ENCODE results near the gene ADRB1.

Gene ADRB1

DNA sequence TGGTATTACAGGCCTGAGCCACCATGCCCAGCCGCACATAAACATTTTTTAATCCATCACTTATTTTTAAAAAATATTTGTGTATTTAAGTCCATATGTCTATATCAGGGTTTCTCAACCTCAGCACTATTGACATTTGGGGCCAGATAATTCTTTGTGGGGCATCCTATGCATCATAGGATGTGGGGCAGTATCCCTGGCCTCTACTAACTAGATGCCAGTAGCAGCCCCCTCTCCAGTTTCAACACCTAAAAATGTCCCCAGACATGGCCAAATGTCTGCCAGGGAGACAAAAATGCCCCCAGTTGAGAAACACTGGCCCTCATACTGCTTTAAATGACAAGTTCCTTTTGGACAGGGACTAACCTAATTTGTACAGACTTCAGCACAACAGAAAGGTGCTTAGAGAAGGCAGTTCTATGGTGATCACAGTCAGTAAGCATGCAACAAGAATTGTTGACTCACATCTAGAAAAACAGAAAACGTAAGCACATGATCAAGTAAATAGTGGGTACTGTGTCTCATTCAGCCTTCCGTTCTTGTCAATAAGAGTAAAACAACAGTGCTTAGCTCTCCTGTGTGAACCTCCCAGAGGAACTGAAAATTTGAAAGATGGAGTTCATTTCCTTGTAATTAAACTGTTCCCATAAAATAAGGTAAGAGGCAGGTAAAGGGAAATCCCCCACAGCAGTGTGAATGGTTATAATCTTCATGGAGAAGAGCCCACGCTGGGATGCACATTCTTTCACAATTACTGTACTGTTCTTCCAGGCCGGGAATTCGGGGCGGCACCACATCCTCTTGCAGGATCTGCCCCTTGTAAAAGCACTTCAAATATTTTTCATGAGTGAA lies 17.3 kb upstream of the ADRB1 start:
- no peak for DNase-seq

DNA sequence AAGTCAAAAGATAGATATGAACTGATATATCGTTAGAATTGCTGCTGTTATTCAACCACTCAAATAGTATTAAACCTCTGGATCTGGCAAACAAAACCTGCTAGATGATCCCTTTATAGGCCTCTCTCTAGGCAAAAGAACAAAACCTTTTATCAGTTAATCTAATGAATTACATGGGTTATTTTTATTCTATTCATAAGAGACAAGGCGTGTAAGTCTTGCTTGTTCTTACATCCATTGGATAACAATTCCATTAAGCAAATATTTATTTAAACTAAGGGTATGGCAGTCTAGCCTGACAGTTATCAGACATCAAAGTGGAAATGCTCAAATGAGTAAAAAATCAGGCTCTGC lies 16.6 kb upstream of the ADRB1 start:
- no peak for DNase-seq

DNA sequence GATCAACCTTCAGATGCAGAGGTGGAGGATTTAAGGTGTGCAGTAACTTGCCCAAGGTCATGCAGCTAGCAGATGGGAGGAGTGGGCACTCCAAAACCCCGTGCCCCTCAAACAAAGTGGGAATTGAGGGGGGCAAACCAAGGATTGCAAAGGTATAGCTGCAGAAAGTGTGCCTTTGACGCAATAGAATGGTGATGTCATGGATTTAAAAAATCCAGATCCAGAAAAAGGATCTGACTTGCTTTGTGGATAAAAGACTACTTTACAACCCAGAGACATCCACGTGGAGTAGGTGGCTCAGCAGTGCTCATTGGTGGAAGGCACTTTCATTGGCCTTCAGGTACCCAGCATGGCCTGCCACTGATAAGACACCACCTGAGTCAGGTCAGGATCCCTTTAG lies 15.7 kb upstream of the ADRB1 start:
- no peak for DNase-seq

DNA sequence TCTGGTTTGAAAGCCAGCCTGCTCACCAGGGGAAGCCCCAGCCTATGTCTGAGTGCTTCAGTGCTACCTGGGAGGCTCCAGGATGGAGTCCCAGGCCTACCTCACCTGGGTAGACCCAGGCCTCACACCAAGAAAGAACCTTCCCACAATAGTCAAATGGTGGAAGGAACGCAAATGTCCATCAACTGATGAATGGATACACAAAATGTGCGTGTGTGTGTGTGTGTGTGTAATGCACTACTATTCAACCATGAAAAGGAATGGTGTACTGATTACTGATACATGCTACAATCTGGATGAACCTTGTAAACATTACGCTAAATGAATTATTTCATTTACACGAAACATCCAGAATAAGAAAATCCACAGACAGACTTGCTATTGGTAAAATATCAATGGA lies 15.2 kb upstream of the ADRB1 start:
- no peak for DNase-seq

DNA sequence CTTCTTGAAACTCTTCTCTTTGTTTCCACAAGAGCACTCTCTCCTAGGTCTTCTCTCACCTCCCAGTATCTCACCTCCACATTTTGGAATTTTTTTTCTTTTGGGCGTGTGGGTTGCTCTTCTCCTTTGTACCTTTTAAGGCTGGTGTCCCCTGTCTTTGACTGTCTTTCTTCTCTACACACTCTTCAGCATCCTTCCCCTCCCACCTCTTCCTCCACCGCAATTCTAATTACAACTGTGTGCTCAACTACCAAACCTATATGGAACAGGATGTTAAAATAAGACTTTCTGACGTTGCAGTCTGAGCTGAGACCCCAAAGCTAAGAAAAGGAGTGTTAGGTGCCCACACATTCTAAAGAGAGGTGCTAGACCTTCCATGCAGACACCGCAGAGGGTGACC lies 14.0 kb upstream of the ADRB1 start:
- DNase-seq, result no peak

DNA sequence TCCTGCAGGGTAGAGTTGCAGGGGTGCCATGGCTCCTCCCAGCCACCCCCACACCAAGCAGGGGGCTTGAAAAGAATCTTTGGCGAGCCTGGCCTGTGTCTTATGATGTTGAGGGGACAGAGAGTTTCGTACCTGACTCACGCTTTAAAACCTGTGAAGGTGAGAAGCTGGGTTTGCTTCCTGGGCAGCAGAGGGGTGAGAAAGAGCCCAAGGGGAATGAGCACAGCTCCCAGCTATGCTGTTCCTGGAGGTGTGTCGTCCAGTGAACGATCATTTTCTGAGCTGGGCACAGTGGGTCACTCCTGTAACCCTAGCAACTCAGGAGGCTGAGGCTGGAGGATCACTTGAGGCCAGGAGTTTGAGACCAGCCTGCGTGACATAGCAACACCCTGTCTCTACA lies 13.5 kb upstream of the ADRB1 start:
- DNase-seq, result no peak

DNA sequence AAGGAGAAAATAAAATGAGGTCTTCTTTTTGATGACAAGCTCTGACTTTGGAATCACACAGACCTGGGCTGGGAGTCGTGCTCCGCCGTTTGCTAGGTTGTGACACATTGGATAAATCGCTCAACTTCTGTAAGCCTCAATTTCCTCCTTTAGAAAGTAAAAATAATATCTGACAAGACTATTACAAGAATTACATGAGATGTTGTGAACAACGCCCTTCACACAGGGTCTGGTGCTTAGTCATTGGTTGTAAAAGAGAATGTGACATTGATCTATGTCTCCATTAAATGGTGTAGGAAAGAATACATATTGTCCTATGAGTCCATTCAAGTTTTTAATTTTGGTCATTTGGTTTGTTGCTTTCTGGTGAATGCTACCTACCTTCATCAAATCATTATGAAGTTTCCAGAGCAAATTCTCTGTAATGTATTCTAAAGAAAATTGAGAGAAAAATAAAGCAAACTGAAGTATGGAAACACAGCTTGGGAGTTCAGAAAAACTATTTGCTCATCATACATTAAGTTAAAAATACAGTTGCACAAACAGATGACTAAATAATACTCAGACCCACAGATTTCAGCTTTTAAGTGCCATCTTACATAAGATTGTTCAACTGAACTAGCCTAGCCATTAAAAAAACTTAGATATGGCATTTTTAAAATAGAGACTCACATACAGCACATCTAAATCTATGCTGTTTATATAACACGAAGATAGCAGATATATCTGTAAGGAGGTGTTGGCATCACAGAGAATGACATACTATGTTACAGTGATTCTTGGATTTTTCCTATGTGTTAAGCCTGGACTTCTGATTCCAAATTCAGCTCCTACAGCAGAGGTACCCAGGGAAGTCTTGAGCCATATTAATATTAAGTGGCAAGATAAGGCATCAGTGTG lies 12.3 kb upstream of the ADRB1 start:
- DNase-seq, result no peak

DNA sequence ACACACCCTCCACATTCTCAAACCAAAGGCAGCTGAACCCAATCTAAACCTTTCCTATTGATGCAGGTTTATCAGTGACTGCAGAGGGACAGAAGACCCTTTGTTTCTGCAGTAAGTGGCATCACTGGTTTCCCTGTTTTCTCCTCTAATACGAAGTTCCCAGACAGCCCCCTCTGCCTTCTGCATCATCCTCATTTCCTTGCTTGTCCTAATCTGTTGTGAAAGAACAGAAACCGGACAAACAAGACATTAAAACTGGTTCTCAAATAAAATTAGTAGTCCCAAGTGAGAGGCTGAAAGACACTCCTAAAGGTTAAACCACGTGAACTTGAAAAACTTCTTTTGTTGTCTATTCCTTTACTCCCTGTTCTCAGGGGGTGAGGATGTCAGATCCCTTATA lies 10.1 kb upstream of the ADRB1 start:
- DNase-seq, result no peak

DNA sequence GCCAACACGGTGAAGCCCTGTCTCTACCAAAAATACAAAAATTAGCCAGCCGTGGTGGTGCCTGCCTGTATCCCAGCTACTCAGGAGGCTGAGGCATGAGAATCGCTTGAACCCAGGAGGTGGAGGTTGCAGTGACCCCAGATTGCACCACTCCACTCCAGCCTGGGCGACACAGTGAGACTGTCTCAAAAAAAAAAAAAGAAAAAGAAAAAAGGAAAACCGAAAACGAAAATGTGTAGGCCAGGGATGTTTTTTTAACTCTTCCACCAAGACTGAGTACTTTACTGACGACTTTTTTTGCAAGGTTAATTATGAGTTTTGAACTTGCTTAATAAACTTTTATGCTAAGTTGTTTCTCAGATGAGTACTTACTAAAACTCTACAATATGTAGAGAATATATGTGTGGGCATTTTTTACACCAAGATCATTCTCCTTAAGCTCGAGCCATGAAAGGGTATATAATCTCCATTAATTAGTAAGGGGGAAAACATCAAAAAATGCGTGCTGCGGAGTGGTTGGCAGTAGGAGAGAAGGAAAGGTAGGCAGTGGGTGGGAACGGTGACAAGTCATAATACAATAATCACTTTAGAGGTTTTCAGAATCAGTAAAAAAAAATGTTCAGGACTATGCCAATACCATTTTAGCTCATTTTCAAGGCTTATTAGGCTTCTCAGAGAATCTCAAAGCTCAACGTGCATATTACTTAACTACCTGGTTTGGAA lies 8.6 kb upstream of the ADRB1 start:
- DNase-seq, result no peak

DNA sequence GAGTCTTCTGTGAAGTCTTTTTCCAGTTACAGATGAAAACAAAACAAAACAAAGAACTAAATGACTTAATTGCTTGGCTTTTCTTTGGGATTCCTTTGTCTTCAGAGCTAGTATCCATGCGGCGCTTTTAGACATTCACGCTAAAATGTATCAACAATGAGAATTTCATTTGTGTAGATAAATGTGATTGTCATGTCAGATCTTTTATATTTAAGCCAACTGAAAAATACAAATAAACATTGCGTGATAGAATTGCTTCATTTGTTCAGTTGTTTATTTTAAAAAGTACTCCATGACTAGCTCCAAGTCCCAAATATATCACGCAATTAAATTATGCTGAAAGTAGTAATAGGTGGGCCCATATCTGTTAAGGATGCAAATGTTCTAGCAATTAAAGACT lies 7.9 kb upstream of the ADRB1 start:
- DNase-seq, result no peak

DNA sequence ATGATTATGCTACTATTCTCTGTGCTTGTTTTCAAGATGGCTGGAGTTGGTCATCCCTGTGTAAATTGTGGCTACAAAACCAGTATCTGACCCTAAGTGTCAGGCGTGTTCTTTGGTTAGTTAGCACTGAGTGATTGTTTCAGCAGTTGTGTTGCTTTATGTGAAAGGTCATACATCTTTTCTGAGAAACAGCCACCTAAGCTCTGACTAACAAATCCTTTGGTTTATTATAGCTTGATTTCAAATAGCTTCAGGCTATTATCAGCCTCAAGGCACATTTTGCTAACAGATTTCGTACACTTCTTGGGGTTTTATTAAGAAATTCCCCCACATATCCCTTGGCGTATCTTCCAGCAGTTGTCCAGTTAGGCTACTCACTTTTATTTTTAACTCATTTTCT lies 4.8 kb upstream of the ADRB1 start:
- DNase-seq, result no peak

DNA sequence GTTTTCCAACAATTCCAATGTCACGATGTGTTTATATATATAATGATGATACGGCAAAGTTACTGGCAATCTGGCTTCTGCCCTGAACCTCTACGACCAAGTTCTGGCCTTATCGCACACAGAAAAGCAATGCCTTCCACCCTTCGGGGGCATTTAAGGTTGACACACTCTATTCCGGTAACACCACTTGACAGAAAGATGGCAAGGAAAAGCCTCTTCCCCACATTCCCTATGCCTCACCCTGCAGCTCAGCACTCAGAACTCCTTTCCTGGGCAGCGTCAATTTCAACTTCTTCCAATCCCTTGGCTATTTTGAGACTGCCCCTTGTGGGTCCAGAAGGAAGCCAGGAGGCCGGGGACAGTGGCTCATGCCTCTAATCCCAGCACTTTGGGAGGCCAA lies 2.5 kb upstream of the ADRB1 start:
- DNase-seq, result no peak

DNA sequence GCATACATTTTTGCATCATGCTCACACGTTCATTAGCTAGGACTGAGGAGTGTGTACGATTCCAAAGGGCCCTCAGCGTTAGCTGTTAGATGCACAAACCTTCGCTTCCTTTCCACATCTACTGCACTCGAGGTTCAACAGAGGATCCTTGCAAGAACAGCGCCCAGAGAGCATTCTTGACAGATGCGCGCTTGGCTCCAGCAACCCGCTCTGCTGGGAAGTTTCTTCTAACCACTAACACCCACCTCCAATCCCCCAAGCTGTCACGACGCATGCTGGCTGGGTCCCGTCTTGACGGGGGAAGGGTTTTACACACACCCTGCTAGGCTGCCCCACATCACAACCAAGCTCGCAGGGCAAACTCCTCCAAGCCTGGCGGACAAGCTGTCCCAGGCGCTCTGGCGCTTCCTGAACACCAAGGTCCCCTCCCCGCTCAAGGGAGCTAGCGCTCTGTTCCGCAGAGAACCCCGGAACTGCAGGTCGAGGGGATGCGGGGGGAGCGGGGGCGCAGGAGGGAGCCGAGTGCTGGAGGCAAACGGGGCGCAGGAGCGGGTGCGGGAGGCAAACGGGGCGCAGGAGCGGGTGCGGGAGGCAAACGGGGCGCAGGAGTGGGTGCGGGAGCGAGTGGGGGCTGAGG lies 653 bp upstream of the ADRB1 start:
- DNase-seq, result peak in 1 of 2 donors; percentile 44

DNA sequence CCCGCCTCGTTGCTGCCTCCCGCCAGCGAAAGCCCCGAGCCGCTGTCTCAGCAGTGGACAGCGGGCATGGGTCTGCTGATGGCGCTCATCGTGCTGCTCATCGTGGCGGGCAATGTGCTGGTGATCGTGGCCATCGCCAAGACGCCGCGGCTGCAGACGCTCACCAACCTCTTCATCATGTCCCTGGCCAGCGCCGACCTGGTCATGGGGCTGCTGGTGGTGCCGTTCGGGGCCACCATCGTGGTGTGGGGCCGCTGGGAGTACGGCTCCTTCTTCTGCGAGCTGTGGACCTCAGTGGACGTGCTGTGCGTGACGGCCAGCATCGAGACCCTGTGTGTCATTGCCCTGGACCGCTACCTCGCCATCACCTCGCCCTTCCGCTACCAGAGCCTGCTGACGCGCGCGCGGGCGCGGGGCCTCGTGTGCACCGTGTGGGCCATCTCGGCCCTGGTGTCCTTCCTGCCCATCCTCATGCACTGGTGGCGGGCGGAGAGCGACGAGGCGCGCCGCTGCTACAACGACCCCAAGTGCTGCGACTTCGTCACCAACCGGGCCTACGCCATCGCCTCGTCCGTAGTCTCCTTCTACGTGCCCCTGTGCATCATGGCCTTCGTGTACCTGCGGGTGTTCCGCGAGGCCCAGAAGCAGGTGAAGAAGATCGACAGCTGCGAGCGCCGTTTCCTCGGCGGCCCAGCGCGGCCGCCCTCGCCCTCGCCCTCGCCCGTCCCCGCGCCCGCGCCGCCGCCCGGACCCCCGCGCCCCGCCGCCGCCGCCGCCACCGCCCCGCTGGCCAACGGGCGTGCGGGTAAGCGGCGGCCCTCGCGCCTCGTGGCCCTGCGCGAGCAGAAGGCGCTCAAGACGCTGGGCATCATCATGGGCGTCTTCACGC lies 825 bp downstream of the ADRB1 start:
- DNase-seq, result no peak

DNA sequence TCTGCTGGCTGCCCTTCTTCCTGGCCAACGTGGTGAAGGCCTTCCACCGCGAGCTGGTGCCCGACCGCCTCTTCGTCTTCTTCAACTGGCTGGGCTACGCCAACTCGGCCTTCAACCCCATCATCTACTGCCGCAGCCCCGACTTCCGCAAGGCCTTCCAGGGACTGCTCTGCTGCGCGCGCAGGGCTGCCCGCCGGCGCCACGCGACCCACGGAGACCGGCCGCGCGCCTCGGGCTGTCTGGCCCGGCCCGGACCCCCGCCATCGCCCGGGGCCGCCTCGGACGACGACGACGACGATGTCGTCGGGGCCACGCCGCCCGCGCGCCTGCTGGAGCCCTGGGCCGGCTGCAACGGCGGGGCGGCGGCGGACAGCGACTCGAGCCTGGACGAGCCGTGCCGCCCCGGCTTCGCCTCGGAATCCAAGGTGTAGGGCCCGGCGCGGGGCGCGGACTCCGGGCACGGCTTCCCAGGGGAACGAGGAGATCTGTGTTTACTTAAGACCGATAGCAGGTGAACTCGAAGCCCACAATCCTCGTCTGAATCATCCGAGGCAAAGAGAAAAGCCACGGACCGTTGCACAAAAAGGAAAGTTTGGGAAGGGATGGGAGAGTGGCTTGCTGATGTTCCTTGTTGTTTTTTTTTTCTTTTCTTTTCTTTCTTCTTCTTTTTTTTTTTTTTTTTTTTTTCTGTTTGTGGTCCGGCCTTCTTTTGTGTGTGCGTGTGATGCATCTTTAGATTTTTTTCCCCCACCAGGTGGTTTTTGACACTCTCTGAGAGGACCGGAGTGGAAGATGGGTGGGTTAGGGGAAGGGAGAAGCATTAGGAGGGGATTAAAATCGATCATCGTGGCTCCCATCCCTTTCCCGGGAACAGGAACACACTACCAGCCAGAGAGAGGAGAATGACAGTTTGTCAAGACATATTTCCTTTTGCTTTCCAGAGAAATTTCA lies 1.7 kb downstream of the ADRB1 start:
- peak in 1 of 2 donors; percentile 53 for DNase-seq

DNA sequence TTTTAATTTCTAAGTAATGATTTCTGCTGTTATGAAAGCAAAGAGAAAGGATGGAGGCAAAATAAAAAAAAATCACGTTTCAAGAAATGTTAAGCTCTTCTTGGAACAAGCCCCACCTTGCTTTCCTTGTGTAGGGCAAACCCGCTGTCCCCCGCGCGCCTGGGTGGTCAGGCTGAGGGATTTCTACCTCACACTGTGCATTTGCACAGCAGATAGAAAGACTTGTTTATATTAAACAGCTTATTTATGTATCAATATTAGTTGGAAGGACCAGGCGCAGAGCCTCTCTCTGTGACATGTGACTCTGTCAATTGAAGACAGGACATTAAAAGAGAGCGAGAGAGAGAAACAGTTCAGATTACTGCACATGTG lies 2.4 kb downstream of the ADRB1 start:
- DNase-seq, result no peak

DNA sequence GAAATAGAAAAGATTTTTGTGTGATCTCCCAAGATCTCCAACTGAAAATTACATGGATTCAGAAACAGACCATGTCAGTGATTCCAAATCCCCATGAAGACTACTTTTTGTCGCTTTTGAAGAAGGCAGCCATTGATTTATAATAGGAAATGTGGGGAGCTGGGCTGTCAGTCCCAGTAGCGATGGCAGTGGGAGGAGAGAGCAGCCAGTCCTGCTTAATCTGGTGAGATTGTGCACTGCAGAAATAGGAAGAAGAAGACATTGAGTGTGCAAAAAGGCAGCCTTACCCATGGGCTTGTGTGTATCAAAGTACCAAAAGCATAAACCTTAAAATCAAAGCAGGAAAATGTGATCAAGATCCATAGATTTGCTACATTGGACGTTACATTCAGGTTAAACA lies 4.8 kb downstream of the ADRB1 start:
- no peak for DNase-seq

DNA sequence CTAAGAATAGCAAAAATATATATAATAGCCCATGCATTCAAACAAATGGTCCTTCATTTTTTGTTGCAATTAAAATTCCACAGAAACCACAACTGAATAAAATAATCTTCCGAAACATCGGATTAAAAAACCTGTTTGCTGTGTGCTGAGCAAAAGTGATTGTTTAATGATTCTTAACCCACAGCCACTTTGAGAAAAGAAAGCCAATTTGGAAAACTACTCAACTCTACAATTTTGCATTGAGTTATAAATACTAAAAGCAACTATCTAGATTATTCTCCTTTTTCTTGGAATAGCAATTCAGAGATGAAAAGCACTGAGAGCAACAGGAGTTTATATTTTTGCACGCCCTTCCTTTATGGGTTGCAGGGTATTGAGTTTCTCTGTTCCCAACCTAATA lies 8.0 kb downstream of the ADRB1 start:
- no peak for DNase-seq

DNA sequence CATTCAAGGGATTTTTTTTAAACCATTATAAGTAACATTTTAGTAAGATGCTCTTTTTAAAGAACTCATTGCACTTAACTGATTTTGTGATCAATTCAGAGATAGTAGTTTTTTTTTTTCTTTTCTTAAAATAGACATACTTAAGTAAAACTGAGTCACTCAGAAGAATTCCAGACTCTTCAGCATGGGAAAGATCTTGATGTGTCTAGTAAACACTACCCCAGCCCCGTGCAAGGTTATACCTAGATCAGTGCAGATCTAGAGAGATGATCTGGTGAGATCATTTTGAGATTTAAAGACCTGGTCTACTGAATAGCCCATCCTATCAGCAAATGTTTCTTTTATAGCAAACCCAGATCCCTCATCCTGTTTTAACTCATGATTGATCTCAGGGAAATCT lies 8.6 kb downstream of the ADRB1 start:
- DNase-seq, result no peak

DNA sequence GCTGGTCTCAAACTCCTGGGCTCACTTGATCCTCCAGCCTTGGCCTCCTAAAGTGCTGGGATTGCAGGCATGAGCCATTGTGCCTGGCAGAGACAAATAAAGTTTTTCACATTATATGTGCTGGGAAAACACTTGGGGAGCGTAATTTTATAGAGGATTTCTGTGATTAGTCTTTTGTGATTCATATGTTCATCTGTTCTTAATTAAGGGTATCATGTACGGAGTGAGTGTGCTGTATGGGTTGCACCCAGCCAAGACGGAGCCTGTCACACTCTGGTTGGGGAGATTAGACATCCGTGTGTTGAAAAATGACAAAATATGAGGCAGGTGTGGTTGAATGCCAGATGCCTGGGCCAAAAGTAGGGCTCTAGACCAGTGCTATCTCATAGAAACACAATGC lies 10.3 kb downstream of the ADRB1 start:
- DNase-seq, result no peak

DNA sequence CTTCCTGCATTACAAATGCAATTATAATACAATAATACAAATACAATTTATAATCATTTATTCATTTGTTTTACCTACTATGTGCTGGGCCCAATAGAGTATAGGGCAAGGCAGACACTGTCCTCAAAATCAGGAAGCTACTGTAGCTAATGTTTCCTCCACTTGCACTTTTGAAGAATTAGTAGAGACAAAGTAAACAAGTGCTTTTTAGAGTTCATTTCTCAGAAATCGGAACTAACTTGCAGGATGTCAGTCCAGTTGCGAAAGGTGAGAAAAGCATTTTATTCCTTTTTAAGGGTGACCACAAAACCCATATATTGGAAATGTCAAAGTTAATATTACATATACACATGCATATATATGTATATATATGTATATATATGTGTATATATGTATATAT lies 14.2 kb downstream of the ADRB1 start:
- no peak for DNase-seq

Data from bone marrow (tissue), 2 donors.